Right lobe of liver (tissue), 6 donors: ENCODE data around the gene TMEM37. TPM values are rescaled to one million over a fixed set of nuclear protein-coding genes. Genes with fewer than 3 reads are reported as not detected.

Experiments used
- ATAC-seq, 4 donors: fragments of 200-7000 bp; cut with Tn5 transposase; one replicate each; pipeline ENCODE4 v1.9.1; 2020; ENCODE audit warnings: mild to moderate bottlenecking in 4 of 4, moderate library complexity in 4 of 4
- DNase-seq, 3 donors: peaks; one replicate each; pipeline ENCODE4 v3.0.0-alpha.2; 2020
- H3K27ac ChIP-seq, 3 donors: fragments of 200-600 bp; one replicate each; pipeline ENCODE4 v1.8.0; 2022
- H3K27me3 ChIP-seq, 2 donors: fragments of 200-600 bp; one replicate each; pipeline ENCODE4 v1.8.0; 2022
- H3K36me3 ChIP-seq, 4 donors: fragments of 200-600 bp; sonication (generic) in 1 of 4; one replicate each; pipeline versions ENCODE4 v1.5.1 to v1.8.0; 2017 to 2022; ENCODE audit warnings: control low read depth in 1 of 4
- H3K4me1 ChIP-seq, 4 donors: fragments of 200-600 bp; sonication (generic) in 1 of 4; one replicate each; pipeline versions ENCODE4 v1.5.1 to v1.8.0; 2017 to 2022; ENCODE audit warnings: control low read depth in 1 of 4
- H3K4me3 ChIP-seq, 3 donors: fragments of 200-600 bp; one replicate each; pipeline ENCODE4 v1.8.0; 2022
- H3K9me3 ChIP-seq, 4 donors: fragments of 200-600 bp; sonication (generic) in 1 of 4; one replicate each; pipeline versions ENCODE4 v1.5.1 to v1.8.0; 2017 to 2022; ENCODE audit warnings: control low read depth in 1 of 4
- POLR2A ChIP-seq: fragments of 450-650 bp; IDR thresholded peaks from one replicate; pipeline ENCODE4 v1.6.1; 2017; ENCODE audit warnings: antibody characterized with exemption, mild to moderate bottlenecking
- WGBS: methylation state at CpG from one replicate; pipeline ENCODE4 v1.1.6; 2018; ENCODE audit warnings: low coverage, low lambda C conversion rate; ENCODE audit not compliant: insufficient coverage; ENCODE audit errors: missing lambda C conversion rate; 5-methylcytosine and 5-hydroxymethylcytosine counted together
- intact Hi-C, 2 donors: fragments of 100-400 bp; cut with DNase I; formaldehyde crosslinking; loops; one replicate each; pipeline versions ENCODE4 v1.11.2 to v1.14.1; 2022
- total RNA-seq, 6 experiments: library from RNA; depleted of rRNA in 2 of 6; stranded (reverse); fragments of >200 nt in 2 of 6; fragmentation: NEBNext Ultra II Directional in 3 of 6; extraction: Animal tissue kit (Norgen Biotek cat#: 25700) in 3 of 6; gene quantifications; one replicate each; pipeline versions ENCODE4 v1.1.0 to v1.2.4, GENCODE V29; 2016 to 2023
- TF ChIP-seq, protein P1 (sequence below), 4 donors: fragments of 200-600 bp in 3 of 4; fragments of 450-650 bp in 1 of 4; IDR thresholded peaks; one replicate each; pipeline versions ENCODE4 v1.5.1 to v1.8.0; 2016 to 2022; ENCODE audit warnings: antibody characterized with exemption in 4 of 4, mild to moderate bottlenecking in 2 of 4
- donor health status: DM: no; HTN: yes; CAD: no.
- donor health status: DM: no; HTN: no; CAD: no.
- donor health status: DM: no; HTN: no; CAD: no.
- donor health status: DM: no; HTN: yes; CAD: no.
- donor health status: DM: no; HTN: yes; CAD: no.

Gene TMEM37
- total RNA-seq, 6 experiments from 2014 or later: 37.3 to 96.6 (median 73.5) TPM

DNA sequence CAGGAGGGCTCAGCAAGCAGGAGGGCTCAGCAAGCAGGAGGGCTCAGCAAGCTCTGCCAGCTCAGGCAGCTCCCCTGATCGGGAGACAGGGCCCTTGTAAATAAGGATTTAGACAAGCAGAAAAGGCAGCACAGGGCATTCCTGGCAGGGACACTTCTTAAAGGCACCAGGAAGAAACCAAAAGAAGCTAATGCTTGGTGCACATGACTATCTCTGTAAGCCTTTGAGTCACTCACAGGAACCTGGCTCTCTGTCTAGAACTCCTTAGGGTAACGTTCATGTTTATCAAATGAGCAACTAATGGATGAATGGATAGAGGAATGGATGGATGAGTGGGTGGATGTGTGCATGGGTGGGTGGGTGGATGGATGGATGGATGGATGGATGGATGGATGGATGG is 28.4 kb downstream of the TMEM37 start:
- intact Hi-C loops: no loop called here
- TF ChIP-seq, protein P1, sequence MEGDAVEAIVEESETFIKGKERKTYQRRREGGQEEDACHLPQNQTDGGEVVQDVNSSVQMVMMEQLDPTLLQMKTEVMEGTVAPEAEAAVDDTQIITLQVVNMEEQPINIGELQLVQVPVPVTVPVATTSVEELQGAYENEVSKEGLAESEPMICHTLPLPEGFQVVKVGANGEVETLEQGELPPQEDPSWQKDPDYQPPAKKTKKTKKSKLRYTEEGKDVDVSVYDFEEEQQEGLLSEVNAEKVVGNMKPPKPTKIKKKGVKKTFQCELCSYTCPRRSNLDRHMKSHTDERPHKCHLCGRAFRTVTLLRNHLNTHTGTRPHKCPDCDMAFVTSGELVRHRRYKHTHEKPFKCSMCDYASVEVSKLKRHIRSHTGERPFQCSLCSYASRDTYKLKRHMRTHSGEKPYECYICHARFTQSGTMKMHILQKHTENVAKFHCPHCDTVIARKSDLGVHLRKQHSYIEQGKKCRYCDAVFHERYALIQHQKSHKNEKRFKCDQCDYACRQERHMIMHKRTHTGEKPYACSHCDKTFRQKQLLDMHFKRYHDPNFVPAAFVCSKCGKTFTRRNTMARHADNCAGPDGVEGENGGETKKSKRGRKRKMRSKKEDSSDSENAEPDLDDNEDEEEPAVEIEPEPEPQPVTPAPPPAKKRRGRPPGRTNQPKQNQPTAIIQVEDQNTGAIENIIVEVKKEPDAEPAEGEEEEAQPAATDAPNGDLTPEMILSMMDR (IDR thresholded peaks at IDR 0.05): no peak
- TF ChIP-seq POLR2A: no peak
- no peak overlapping the region for H3K27ac ChIP-seq
- ATAC-seq (no peak), DNase-seq (no peak)
- no peaks in the 10 kb centered on the region for H3K4me1 ChIP-seq
- no peak overlapping the region for H3K4me3 ChIP-seq
- H3K9me3 ChIP-seq: no peaks in the 10 kb centered on the region
- H3K27me3 ChIP-seq: no peaks in the 10 kb centered on the region
- H3K36me3 ChIP-seq: no peaks in the 10 kb centered on the region
- 42% methylated on average over 2 of the region's 2 CpGs for WGBS

DNA sequence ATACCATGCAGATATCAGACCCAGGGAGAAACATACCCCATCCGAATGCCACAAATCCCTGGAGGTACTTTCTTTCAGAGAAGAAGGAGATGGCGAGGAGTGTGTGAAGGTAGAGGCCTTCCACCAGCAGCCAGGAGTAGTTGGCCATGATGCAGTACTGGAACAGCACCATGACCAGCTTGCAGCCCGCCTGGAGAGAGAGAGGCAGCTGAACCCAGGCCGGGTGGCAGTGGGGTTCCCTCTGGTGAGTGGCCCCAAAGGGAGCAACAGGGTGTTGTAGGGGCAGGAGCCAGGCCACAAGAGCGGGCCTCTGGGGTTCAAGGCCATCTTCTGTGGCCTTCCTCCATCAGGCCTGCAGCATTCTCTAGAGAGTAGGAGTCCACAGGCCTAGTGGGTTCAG is 30.2 kb downstream of the TMEM37 start:
- intact Hi-C loops: no loop called here
- Histone ChIP-seq H3K27me3 (no peaks in the 10 kb centered on the region), H3K4me3 (no peak overlapping the region), H3K36me3 (no peaks in the 10 kb centered on the region), H3K27ac (no peak overlapping the region), H3K4me1 (no peaks in the 10 kb centered on the region), H3K9me3 (no peaks in the 10 kb centered on the region)
- DNase-seq (no peak), ATAC-seq (no peak)
- TF ChIP-seq, protein P1 (IDR thresholded peaks at IDR 0.05): no peak
- TF ChIP-seq POLR2A: no peak
- 100% methylated on average over 1 of the region's 5 CpGs for WGBS

DNA sequence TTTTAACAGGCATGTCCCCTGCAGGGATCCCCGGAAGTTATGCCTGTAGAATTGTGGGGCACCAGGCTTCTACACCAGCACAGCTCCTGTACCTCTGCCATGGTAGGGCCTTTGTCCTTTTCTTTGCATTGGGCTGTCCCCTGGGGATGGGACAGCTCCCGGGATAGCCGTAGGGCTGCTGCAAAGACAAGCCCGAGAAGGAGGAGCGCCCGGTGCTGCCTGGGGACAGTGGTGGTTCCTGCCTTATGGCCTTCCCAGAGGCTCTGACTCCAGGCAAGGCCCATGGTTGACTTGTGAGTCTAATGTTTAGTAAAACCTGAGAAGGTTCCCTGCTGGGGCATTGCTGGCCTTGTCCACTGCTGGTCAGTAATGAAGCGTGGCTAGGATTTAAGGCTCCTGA is 30.9 kb downstream of the TMEM37 start:
- no peak for DNase-seq
- H3K27me3 ChIP-seq: no peaks in the 10 kb centered on the region
- no peak for TF ChIP-seq POLR2A
- TF ChIP-seq, protein P1 (IDR thresholded peaks at IDR 0.05): no peak
- no peak overlapping the region for H3K4me3 ChIP-seq
- H3K9me3 ChIP-seq: no peaks in the 10 kb centered on the region
- no peaks in the 10 kb centered on the region for H3K36me3 ChIP-seq
- intact Hi-C loops: no loop called here
- H3K4me1 ChIP-seq: no peaks in the 10 kb centered on the region
- no CpG with 5 or more reads among the region's 7 CpGs for WGBS
- ATAC-seq: no peak
- no peak overlapping the region for H3K27ac ChIP-seq

DNA sequence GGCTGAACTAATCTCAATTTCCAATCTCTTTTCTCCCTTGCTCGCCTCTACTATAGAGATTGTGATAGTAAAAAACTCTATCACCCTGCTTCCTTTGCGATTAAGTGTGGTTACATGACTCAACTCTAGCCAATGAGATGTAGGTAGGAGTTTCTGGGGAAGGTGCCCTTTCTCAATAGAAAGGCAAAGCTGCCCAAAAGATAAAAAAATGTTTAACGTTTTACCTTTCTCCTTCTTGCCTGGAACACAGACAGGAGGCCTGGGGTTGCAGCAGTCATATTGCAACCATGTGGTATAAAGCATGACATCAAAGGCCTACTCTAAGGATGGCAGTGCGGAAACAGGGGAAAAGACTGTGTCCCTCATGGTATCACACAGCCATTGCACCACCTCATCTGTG is 31.5 kb downstream of the TMEM37 start:
- Histone ChIP-seq H3K27ac (no peak overlapping the region), H3K27me3 (no peaks in the 10 kb centered on the region), H3K36me3 (no peaks in the 10 kb centered on the region), H3K4me1 (no peaks in the 10 kb centered on the region), H3K4me3 (no peak overlapping the region), H3K9me3 (no peaks in the 10 kb centered on the region)
- WGBS: 33% methylated on average over 4 of the region's 4 CpGs
- no peak for TF ChIP-seq POLR2A
- TF ChIP-seq, protein P1 (IDR thresholded peaks at IDR 0.05): no peak
- ATAC-seq: no peak
- intact Hi-C loops: no loop called here
- DNase-seq: no peak

DNA sequence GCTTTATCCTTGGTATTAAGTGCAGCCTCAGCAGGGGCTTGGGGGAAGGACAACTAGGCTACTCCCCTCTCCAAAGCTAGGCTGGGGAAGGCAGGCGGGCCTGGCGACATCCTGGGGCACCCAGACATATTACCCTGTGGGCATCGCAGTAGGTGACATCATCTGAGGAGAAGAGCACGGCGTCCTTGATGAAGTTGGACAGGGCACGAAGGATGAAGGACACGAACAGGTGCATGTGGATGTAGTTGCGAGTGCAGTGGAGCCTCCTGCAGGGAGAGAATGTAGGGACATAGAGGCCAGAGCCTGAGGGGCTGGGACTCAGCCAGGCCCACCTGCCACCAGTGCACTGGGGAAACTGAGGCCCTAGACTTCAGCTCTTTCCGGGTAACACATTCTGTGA is 32.3 kb downstream of the TMEM37 start:
- Histone ChIP-seq H3K27ac (no peak overlapping the region), H3K4me3 (no peak overlapping the region), H3K36me3 (no peaks in the 10 kb centered on the region), H3K4me1 (no peaks in the 10 kb centered on the region), H3K27me3 (no peaks in the 10 kb centered on the region), H3K9me3 (no peaks in the 10 kb centered on the region)
- DNase-seq: no peak
- WGBS: no CpG with 5 or more reads among the region's 9 CpGs
- TF ChIP-seq POLR2A: no peak
- TF ChIP-seq, protein P1 (IDR thresholded peaks at IDR 0.05): no peak
- no peak for ATAC-seq
- intact Hi-C loops: no loop called here
